ENCODE measurements around the gene ZMYND8.

- peak; percentile 99 for TF ChIP-seq CTCF (conservative IDR thresholded peaks at IDR 0.05)
- TF ChIP-seq EZH2 (IDR thresholded peaks at IDR 0.05; ENCODE audit: low read depth), result no peak
Measured at GRCh38 chr20:47196091-47197081, 160.1 kb downstream of the ZMYND8 start.
